ENCODE results near the gene FAH. TPM values are rescaled to one million over a fixed set of nuclear protein-coding genes. Genes with fewer than 3 reads are reported as not detected.
A peak's percentile ranks its signal among the peaks of the same experiment; 100 is the strongest.

FAH gene
- total and polyA plus RNA-seq, 2 donors (not counting 3 experiments of a cell fraction or from before 2014, with no cell fraction given), result 18.2 to 18.7 TPM

- no TSS peak for BruUV-seq (replicated peaks)
- H3K79me2 ChIP-seq (ENCODE audit: control insufficient read depth, insufficient read depth, low read length), result peaks cover 44% of the 10 kb centered on the region
- H4K20me1 ChIP-seq (replicated peaks; ENCODE audit: control insufficient read depth, extremely low read depth, insufficient read depth, low read length), result peaks cover 3% of the 10 kb centered on the region
- H3K9ac ChIP-seq (replicated peaks; ENCODE audit: extremely low read depth, insufficient read depth, low read length), result no peak overlapping the region
- H3K4me3 ChIP-seq (replicated peaks in 1 of 3; ENCODE audit: insufficient read depth in 1 of 3, low read depth in 1 of 3, low read length in 3 of 3), result no peak overlapping the region
- peaks cover 2% of the 10 kb centered on the region for H3K9me1 ChIP-seq (replicated peaks; ENCODE audit: control insufficient read depth, extremely low read depth, insufficient read depth, low read length)
- no peaks in the 10 kb centered on the region for H3K9me3 ChIP-seq (replicated peaks; ENCODE audit: control insufficient read depth, insufficient read depth, low read length)
- no peaks in the 10 kb centered on the region for H3K36me3 ChIP-seq (ENCODE audit: control insufficient read depth in 2 of 2, extremely low read depth in 1 of 2, insufficient read depth in 2 of 2, low read length in 2 of 2)
- no peak for DNase-seq (ENCODE audit: low read depth, low spot score)
- no peaks in the 10 kb centered on the region for H3K27me3 ChIP-seq (ENCODE audit: control insufficient read depth in 2 of 2, insufficient read depth in 2 of 2, low read length in 2 of 2)
- dilution Hi-C loops (cut with MboI; ENCODE audit: extremely low pct_ligation_motif_present, low sequenced_read_pairs) (no loop called here), intact Hi-C loops (cut with micrococcal nuclease) (no loop called here)
- TF ChIP-seq GATA2 (IDR thresholded peaks at IDR 0.05; ENCODE audit: insufficient read depth, insufficient read length, low read depth, low read length) (no peak), CTCF (IDR thresholded peaks at IDR 0.05; ENCODE audit: extremely low read depth in 1 of 2, insufficient read depth in 1 of 2, low read depth in 1 of 2, low read length in 2 of 2) (no peak), MYC (IDR thresholded peaks at IDR 0.05; ENCODE audit: low read depth, low read length) (no peak), POLR2AphosphoS5 (IDR thresholded peaks at IDR 0.05; ENCODE audit: insufficient read depth, low read depth, low read length) (no peak)
- TF ChIP-seq, protein P1, sequence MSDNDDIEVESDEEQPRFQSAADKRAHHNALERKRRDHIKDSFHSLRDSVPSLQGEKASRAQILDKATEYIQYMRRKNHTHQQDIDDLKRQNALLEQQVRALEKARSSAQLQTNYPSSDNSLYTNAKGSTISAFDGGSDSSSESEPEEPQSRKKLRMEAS (IDR thresholded peaks at IDR 0.05; ENCODE audit: insufficient read depth, insufficient read length), result no peak
- H2AFZ ChIP-seq (ENCODE audit: low read depth, low read length), result no peak overlapping the region
- peak overlapping the region; percentile 26 for H3K27ac ChIP-seq (ENCODE audit: insufficient read depth, low read depth, low read length)
- no peak for FAIRE-seq
- peak overlapping the region; percentile 20 for H3K4me2 ChIP-seq (ENCODE audit: insufficient read depth, low read length)
- ChIA-PET CTCF (interaction anchor here (1.1 kb wide), 1 partner anchor 32 kb away, joined by 3 read pairs; no protein-coding TSS in a partner anchor), POLR2A (no interaction called here)
- peaks cover 18% of the 10 kb centered on the region for H3K4me1 ChIP-seq (ENCODE audit: control insufficient read depth, extremely low read depth, insufficient read depth, low read length)
Measured at GRCh38 chr15:80105193-80105592, 47.6 kb upstream of the FAH start.

- TF ChIP-seq MYC (IDR thresholded peaks at IDR 0.05; ENCODE audit: low read depth, low read length) (no peak), FOS (IDR thresholded peaks at IDR 0.05; ENCODE audit: borderline replicate concordance, insufficient read depth, low read length) (peak; percentile 83)
- Histone ChIP-seq H3K4me3 (replicated peaks in 1 of 3; ENCODE audit: insufficient read depth in 1 of 3, low read depth in 1 of 3, low read length in 3 of 3) (no peak overlapping the region), H3K27me3 (ENCODE audit: control insufficient read depth in 2 of 2, insufficient read depth in 2 of 2, low read length in 2 of 2) (no peaks in the 10 kb centered on the region), H3K9me1 (replicated peaks; ENCODE audit: control insufficient read depth, extremely low read depth, insufficient read depth, low read length) (peaks cover 2% of the 10 kb centered on the region), H3K36me3 (ENCODE audit: control insufficient read depth in 2 of 2, extremely low read depth in 1 of 2, insufficient read depth in 2 of 2, low read length in 2 of 2) (no peaks in the 10 kb centered on the region), H3K27ac (ENCODE audit: insufficient read depth, low read depth, low read length) (no peak overlapping the region), H2AFZ (ENCODE audit: low read depth, low read length) (no peak overlapping the region), H3K4me2 (ENCODE audit: insufficient read depth, low read length) (peak overlapping the region; percentile 20), H4K20me1 (replicated peaks; ENCODE audit: control insufficient read depth, extremely low read depth, insufficient read depth, low read length) (peaks cover 3% of the 10 kb centered on the region), H3K79me2 (ENCODE audit: control insufficient read depth, insufficient read depth, low read length) (peaks cover 45% of the 10 kb centered on the region), H3K9ac (replicated peaks; ENCODE audit: extremely low read depth, insufficient read depth, low read length) (no peak overlapping the region), H3K9me3 (replicated peaks; ENCODE audit: control insufficient read depth, insufficient read depth, low read length) (no peaks in the 10 kb centered on the region), H3K4me1 (ENCODE audit: control insufficient read depth, extremely low read depth, insufficient read depth, low read length) (peaks cover 18% of the 10 kb centered on the region)
- intact Hi-C loops (cut with micrococcal nuclease), result no loop called here
- DNase-seq (ENCODE audit: low read depth, low spot score) (peak; percentile 37), FAIRE-seq (peak; percentile 71)
- no TSS peak for BruUV-seq (replicated peaks)
- ChIA-PET CTCF (interaction anchor here (1.1 kb wide), 1 partner anchor 31 kb away, joined by 3 read pairs; no protein-coding TSS in a partner anchor), POLR2A (no interaction called here)
- dilution Hi-C loops (cut with MboI; ENCODE audit: extremely low pct_ligation_motif_present, low sequenced_read_pairs), result no loop called here
Measured at GRCh38 chr15:80105595-80105994, 47.2 kb upstream of the FAH start.

All from endothelial cell of umbilical vein (primary cell).